AG04449 (cell line): ENCODE measurements around the gene CNDP1.

Experiments
- CTCF ChIA-PET: fragments of 350-600 bp; formaldehyde crosslinking; extraction: SDS; loops from one replicate; lab custom pipeline; 2021; ENCODE audit warnings: antibody characterized with exemption; lab: Yijun Ruan, JAX
- POLR2A ChIA-PET: fragments of 400-600, 350-600 bp; formaldehyde crosslinking; extraction: SDS; loops from one replicate; lab custom pipeline; 2020; ENCODE audit warnings: antibody characterized with exemption, inconsistent platforms; lab: Yijun Ruan, JAX
- DNase-seq: peaks from one replicate; pipeline ENCODE4 v3.0.0-alpha.2; 2010; ENCODE audit warnings: low read depth, low spot score
- H3K4me3 ChIP-seq: 2 replicates; pipeline ENCODE4 v1.5.1; 2011; ENCODE audit warnings: low read depth, mild to moderate bottlenecking, control low read depth, low read length
- TF ChIP-seq, protein P1 (sequence below): IDR thresholded peaks from one replicate; pipeline ENCODE4 v1.5.1; 2011; ENCODE audit warnings: mild to moderate bottlenecking, moderate library complexity, low read length, control low read depth, inconsistent platforms; ENCODE audit not compliant: insufficient read depth; ENCODE audit errors: missing control alignments

The CNDP1 gene

DNA sequence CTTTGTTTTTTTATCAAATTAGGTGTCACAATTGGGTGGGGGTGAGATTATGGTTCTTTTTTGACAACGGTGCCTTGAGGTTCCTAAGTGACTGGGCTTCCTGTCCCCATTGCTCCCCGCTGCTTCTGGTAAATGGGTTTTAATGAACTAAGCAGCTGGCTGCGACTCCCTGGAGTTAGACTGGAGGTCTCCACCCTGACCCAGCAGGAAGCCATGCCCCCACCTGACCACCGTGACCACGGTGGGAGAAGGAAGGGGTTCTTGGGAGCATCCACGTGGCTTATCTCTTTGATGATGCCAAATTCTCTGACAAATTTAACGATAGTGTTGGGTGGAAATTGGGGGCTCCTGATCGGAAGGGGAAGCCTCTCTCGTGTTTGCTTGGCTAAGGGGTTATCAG lies 25.9 kb upstream of the CNDP1 start:
- ChIA-PET CTCF (no interaction called here), POLR2A (no interaction called here)
- no peak for DNase-seq
- TF ChIP-seq, protein P1, sequence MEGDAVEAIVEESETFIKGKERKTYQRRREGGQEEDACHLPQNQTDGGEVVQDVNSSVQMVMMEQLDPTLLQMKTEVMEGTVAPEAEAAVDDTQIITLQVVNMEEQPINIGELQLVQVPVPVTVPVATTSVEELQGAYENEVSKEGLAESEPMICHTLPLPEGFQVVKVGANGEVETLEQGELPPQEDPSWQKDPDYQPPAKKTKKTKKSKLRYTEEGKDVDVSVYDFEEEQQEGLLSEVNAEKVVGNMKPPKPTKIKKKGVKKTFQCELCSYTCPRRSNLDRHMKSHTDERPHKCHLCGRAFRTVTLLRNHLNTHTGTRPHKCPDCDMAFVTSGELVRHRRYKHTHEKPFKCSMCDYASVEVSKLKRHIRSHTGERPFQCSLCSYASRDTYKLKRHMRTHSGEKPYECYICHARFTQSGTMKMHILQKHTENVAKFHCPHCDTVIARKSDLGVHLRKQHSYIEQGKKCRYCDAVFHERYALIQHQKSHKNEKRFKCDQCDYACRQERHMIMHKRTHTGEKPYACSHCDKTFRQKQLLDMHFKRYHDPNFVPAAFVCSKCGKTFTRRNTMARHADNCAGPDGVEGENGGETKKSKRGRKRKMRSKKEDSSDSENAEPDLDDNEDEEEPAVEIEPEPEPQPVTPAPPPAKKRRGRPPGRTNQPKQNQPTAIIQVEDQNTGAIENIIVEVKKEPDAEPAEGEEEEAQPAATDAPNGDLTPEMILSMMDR: no peak
- no peak overlapping the region for H3K4me3 ChIP-seq

- POLR2A ChIA-PET: no interaction called here
- H3K4me3 ChIP-seq: no peak overlapping the region
- CTCF ChIA-PET: no interaction called here
- no peak for DNase-seq
- TF ChIP-seq, protein P1: no peak
These were observed 25.5 kb upstream of the CNDP1 start for GRCh38 chr18:74508821-74509225.

- POLR2A ChIA-PET: no interaction called here
- TF ChIP-seq, protein P1: no peak
- H3K4me3 ChIP-seq: no peak overlapping the region
- CTCF ChIA-PET: interaction anchor here (1.2 kb wide), 1 partner anchor 42 kb away, joined by 4 read pairs; no protein-coding TSS in a partner anchor
- no peak for DNase-seq
These were observed 24.2 kb upstream of the CNDP1 start for GRCh38 chr18:74509856-74510769.

DNA sequence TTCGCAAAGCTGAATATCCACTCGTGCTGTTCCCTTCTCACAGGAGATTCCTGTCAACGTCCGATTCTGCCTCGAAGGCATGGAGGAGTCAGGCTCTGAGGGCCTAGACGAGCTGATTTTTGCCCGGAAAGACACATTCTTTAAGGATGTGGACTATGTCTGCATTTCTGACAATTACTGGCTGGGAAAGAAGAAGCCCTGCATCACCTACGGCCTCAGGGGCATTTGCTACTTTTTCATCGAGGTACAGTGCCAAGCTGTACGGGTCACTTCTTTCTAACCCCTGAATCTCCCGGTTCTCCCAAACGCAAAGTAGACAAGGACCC lies 23.6 kb upstream of the CNDP1 start:
- H3K4me3 ChIP-seq: no peak overlapping the region
- TF ChIP-seq, protein P1: no peak
- no peak for DNase-seq
- POLR2A ChIA-PET: no interaction called here
- CTCF ChIA-PET: interaction anchor here (1.2 kb wide), 1 partner anchor 41 kb away, joined by 4 read pairs; no protein-coding TSS in a partner anchor

DNA sequence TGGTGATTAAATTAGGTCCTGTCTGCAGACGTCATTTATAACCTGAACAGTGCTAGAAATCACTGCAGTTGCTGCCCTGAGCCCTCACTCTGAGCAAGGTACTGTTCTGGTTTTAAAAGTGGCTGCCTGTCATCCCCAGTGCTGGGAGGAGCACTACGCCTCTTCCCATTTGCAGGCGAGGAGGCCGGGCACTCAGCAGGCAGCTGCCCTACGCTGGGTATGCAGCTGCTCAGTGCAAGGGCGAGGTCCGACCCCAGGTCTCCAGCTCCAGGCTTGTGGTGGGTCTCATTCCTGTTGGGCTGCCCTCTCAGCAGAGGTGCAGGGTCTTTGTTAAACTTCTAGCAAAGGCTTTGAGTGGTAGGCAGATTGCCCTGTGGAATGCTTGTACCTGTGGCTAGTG lies 22.5 kb upstream of the CNDP1 start:
- ChIA-PET CTCF (no interaction called here), POLR2A (no interaction called here)

More for the DNA sequence above, 22.5 kb upstream of the CNDP1 start:
- DNase-seq: no peak
- TF ChIP-seq, protein P1: no peak
- no peak overlapping the region for H3K4me3 ChIP-seq
